Coronary artery (tissue), 2 donors: ENCODE results near the gene C3.

Experiments
- DNase-seq: peaks from one replicate; pipeline ENCODE4 v3.0.0-alpha.2; 2017; ENCODE audit warnings: low spot score
- H3K27ac ChIP-seq, 2 donors: fragments of 200-600 bp; sonication (generic); one replicate each; pipeline ENCODE4 v1.5.1; 2016 to 2019
- H3K4me3 ChIP-seq: fragments of 200-600 bp; sonication (generic); 2 replicates; pipeline ENCODE4 v1.5.1; 2016; ENCODE audit warnings: mild to moderate bottlenecking, moderate library complexity
- CTCF ChIP-seq: fragments of 200-600 bp; sonication (generic); IDR thresholded peaks from one replicate; pipeline ENCODE4 v1.5.1; 2019; ENCODE audit warnings: antibody characterized with exemption

The C3 gene

GRCh38 chr19:6734096-6734696 lies 13.7 kb upstream of the C3 start:
- H3K27ac ChIP-seq, result no peak overlapping the region
- TF ChIP-seq CTCF, result no peak
- H3K4me3 ChIP-seq, result no peak overlapping the region
- DNase-seq, result no peak

- no peak overlapping the region for H3K27ac ChIP-seq
- no peak for DNase-seq
- no peak for TF ChIP-seq CTCF
- H3K4me3 ChIP-seq, result no peak overlapping the region
Measured at GRCh38 chr19:6733338-6734095, 13.1 kb upstream of the C3 start.

GRCh38 chr19:6732803-6733337 lies 12.4 kb upstream of the C3 start:
- Histone ChIP-seq H3K27ac (no peak overlapping the region), H3K4me3 (no peak overlapping the region)
- TF ChIP-seq CTCF, result no peak
- DNase-seq, result no peak

GRCh38 chr19:6731822-6732221 lies 11.4 kb upstream of the C3 start:
- Histone ChIP-seq H3K27ac (no peak overlapping the region), H3K4me3 (no peak overlapping the region)
- TF ChIP-seq CTCF, result no peak
- DNase-seq, result no peak

- Histone ChIP-seq H3K27ac (no peak overlapping the region), H3K4me3 (no peak overlapping the region)
- DNase-seq, result no peak
- no peak for TF ChIP-seq CTCF
Measured at GRCh38 chr19:6730941-6731670, 10.7 kb upstream of the C3 start.

- peak overlapping the region in 1 of 2 donors; percentile 41 for H3K27ac ChIP-seq
- DNase-seq, result no peak
- TF ChIP-seq CTCF, result no peak
Measured at GRCh38 chr19:6730153-6730804, 9.8 kb upstream of the C3 start.

More at GRCh38 chr19:6730153-6730804, 9.8 kb upstream of the C3 start:
- H3K4me3 ChIP-seq, result no peak overlapping the region
